Measurements from ENCODE around the gene PAM.

- no peak for TF ChIP-seq YY1 (IDR thresholded peaks at IDR 0.05; ENCODE audit: insufficient read depth, insufficient read length)
- TF ChIP-seq SUZ12 (IDR thresholded peaks at IDR 0.05; ENCODE audit: extremely low read depth, insufficient read depth, insufficient read length): no peak
- TF ChIP-seq ZNF274 (IDR thresholded peaks at IDR 0.05; ENCODE audit: low read depth, low read length): no peak
Observed at GRCh38 chr5:102737161-102737560, 17.9 kb upstream of the PAM start.
